ENCODE measurements around the gene JADE2. TPM values are rescaled to one million over a fixed set of nuclear protein-coding genes. Genes with fewer than 3 reads are reported as not detected.

JADE2 gene
- total and polyA plus RNA-seq, 4 donors, result 3.9 to 11.4 (median 5.5) TPM

DNA sequence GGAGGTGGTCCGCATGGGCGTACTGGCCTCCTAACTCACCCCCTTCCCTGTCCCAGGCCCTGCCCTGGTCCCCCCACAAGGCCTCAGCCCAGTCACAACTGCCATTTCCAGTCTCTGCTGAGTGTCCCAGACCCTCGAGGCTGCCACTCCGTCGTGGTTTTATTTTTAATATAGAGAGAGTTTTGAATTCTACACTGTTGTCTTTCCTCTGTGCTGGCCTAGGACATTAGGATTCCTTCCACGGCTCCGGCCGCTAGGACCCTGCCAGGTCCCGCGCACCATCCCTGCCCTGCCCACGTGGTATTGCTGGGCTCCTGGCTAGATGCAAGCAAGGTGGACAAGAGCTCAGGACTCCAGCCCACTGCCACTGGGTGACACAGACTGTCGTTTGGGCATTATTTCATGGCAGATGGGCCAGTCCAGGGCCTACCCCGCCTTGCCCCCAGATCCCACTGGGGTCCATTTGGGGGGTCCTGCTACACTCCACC lies 53.9 kb downstream of the JADE2 start (continued):
- TF ChIP-seq, protein P1, sequence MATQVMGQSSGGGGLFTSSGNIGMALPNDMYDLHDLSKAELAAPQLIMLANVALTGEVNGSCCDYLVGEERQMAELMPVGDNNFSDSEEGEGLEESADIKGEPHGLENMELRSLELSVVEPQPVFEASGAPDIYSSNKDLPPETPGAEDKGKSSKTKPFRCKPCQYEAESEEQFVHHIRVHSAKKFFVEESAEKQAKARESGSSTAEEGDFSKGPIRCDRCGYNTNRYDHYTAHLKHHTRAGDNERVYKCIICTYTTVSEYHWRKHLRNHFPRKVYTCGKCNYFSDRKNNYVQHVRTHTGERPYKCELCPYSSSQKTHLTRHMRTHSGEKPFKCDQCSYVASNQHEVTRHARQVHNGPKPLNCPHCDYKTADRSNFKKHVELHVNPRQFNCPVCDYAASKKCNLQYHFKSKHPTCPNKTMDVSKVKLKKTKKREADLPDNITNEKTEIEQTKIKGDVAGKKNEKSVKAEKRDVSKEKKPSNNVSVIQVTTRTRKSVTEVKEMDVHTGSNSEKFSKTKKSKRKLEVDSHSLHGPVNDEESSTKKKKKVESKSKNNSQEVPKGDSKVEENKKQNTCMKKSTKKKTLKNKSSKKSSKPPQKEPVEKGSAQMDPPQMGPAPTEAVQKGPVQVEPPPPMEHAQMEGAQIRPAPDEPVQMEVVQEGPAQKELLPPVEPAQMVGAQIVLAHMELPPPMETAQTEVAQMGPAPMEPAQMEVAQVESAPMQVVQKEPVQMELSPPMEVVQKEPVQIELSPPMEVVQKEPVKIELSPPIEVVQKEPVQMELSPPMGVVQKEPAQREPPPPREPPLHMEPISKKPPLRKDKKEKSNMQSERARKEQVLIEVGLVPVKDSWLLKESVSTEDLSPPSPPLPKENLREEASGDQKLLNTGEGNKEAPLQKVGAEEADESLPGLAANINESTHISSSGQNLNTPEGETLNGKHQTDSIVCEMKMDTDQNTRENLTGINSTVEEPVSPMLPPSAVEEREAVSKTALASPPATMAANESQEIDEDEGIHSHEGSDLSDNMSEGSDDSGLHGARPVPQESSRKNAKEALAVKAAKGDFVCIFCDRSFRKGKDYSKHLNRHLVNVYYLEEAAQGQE (IDR thresholded peaks at IDR 0.05), result no peak
- TF ChIP-seq GABPA (IDR thresholded peaks at IDR 0.05 in 1 of 2, conservative IDR thresholded peaks at IDR 0.05 in 1 of 2) (no peak), HNF4A (conservative IDR thresholded peaks at IDR 0.05) (no peak), NR2F2 (IDR thresholded peaks at IDR 0.05) (no peak), RXRA (IDR thresholded peaks at IDR 0.05) (no peak), HNF4G (IDR thresholded peaks at IDR 0.05) (no peak), EGR1 (IDR thresholded peaks at IDR 0.05; ENCODE audit: low read depth in 2 of 2) (no peak), RAD21 (IDR thresholded peaks at IDR 0.05) (no peak)
- TF ChIP-seq, protein P2, sequence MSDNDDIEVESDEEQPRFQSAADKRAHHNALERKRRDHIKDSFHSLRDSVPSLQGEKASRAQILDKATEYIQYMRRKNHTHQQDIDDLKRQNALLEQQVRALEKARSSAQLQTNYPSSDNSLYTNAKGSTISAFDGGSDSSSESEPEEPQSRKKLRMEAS (IDR thresholded peaks at IDR 0.05), result no peak
- TF ChIP-seq, protein P3, sequence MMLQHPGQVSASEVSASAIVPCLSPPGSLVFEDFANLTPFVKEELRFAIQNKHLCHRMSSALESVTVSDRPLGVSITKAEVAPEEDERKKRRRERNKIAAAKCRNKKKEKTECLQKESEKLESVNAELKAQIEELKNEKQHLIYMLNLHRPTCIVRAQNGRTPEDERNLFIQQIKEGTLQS (IDR thresholded peaks at IDR 0.05), result no peak

DNA sequence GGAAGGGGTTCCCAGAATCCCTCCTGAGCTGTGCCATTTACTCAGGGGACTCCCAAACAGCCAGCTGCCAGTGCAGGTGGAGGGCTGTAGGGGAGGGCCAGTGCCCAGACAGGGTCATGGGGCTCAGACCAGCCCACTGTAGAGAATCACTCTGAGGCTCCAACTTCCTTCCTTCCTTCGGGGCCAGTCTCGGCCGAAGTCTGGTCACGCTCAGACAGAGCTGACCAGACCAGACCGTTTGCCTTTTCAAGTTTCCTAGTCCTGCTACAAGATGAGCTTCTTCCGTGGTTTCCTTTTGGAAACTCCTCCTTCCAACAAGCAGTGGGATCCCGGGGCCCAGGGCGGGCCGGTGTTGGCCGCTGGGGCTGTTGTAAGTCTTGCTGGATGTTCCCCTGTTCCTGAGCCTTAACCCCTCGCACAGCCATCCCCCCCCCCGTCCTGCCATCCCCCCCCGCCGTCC lies 54.6 kb downstream of the JADE2 start:
- DNase-seq (ENCODE audit: low spot score), result no peak

DNA sequence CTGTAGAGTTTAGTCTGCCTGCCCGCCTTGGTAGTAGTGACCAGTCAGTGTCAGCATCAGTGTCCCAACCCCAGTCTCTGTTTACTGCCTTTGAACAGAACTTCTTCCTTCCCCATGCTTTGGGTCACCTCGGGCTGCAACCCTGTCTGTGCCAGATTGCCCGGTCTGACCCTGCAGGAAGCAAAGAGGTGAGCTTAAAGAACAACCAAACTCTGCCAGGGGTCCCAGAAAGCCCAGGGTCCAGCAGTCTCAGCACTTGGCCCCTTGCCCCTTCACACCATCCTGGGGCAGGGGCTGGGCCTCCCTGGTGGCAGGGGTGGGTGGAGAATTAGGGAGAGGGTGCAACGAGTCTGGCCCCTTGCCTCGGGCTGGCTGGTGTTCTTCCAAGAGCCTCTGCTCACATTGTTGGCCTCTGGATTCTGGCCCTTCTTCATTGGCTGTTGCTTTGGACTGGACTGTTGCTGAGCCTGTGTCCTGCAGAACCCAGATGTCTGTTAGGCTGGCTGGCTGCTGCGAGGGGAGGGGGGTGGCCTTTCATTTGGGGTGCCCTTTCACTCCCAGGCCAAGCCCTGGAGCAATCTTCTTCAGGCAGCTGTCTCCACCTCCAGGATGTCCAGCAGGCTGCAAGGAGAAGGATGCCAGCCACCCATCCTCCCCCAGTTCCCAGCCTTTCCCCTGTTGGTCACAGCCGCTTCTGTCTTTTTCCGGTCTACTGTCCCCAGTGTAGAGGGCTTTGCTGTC lies 55.9 kb downstream of the JADE2 start:
- Histone ChIP-seq H3K9me3 (ENCODE audit: control insufficient read depth in 4 of 4, low read length in 3 of 4) (no peaks in the 10 kb centered on the region), H3K36me3 (ENCODE audit: control insufficient read depth in 4 of 4, insufficient read depth in 3 of 4, low read depth in 1 of 4, low read length in 3 of 4) (peaks cover 6 to 13% (median 10%) of the 10 kb centered on the region in 4 donors), H3K4me1 (ENCODE audit: control insufficient read depth in 4 of 4, insufficient read depth in 4 of 4, low read length in 3 of 4) (peaks cover 2 to 29% (median 20%) of the 10 kb centered on the region in 4 donors), H3K4me3 (ENCODE audit: low read depth in 1 of 3, low read length in 3 of 3) (no peak overlapping the region), H3K9ac (ENCODE audit: low read depth in 1 of 2, low read length in 2 of 2) (no peak overlapping the region), H3K27ac (ENCODE audit: low read depth in 1 of 2, low read length in 2 of 2) (peak overlapping the region; percentile 49 to 72), H3K27me3 (ENCODE audit: control insufficient read depth in 4 of 4, insufficient read depth in 4 of 4, low read length in 3 of 4) (no peaks in the 10 kb centered on the region)
- DNase-seq (ENCODE audit: low spot score), result no peak
- TF ChIP-seq FOXA2 (IDR thresholded peaks at IDR 0.05) (no peak), HNF4G (IDR thresholded peaks at IDR 0.05) (no peak), RAD21 (IDR thresholded peaks at IDR 0.05) (peak; percentile 32 to 33), FOXA1 (IDR thresholded peaks at IDR 0.05) (no peak), RXRA (IDR thresholded peaks at IDR 0.05) (peak; percentile 39 to 64), NR2F2 (IDR thresholded peaks at IDR 0.05) (peak; percentile 41), EGR1 (IDR thresholded peaks at IDR 0.05; ENCODE audit: low read depth in 2 of 2) (no peak), JUND (IDR thresholded peaks at IDR 0.05) (no peak)
- TF ChIP-seq, protein P4, sequence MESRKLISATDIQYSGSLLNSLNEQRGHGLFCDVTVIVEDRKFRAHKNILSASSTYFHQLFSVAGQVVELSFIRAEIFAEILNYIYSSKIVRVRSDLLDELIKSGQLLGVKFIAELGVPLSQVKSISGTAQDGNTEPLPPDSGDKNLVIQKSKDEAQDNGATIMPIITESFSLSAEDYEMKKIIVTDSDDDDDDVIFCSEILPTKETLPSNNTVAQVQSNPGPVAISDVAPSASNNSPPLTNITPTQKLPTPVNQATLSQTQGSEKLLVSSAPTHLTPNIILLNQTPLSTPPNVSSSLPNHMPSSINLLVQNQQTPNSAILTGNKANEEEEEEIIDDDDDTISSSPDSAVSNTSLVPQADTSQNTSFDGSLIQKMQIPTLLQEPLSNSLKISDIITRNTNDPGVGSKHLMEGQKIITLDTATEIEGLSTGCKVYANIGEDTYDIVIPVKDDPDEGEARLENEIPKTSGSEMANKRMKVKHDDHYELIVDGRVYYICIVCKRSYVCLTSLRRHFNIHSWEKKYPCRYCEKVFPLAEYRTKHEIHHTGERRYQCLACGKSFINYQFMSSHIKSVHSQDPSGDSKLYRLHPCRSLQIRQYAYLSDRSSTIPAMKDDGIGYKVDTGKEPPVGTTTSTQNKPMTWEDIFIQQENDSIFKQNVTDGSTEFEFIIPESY (IDR thresholded peaks at IDR 0.05), result no peak
- TF ChIP-seq, protein P1 (IDR thresholded peaks at IDR 0.05), result no peak
- TF ChIP-seq, protein P5, sequence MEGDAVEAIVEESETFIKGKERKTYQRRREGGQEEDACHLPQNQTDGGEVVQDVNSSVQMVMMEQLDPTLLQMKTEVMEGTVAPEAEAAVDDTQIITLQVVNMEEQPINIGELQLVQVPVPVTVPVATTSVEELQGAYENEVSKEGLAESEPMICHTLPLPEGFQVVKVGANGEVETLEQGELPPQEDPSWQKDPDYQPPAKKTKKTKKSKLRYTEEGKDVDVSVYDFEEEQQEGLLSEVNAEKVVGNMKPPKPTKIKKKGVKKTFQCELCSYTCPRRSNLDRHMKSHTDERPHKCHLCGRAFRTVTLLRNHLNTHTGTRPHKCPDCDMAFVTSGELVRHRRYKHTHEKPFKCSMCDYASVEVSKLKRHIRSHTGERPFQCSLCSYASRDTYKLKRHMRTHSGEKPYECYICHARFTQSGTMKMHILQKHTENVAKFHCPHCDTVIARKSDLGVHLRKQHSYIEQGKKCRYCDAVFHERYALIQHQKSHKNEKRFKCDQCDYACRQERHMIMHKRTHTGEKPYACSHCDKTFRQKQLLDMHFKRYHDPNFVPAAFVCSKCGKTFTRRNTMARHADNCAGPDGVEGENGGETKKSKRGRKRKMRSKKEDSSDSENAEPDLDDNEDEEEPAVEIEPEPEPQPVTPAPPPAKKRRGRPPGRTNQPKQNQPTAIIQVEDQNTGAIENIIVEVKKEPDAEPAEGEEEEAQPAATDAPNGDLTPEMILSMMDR (IDR thresholded peaks at IDR 0.05; ENCODE audit: low read depth, low read length, missing input control), result no peak
- WGBS, result 28% methylated on average over 8 of the region's 8 CpGs

More for the DNA sequence above, 54.6 kb downstream of the JADE2 start:
- WGBS, result 79% methylated on average over 14 of the region's 14 CpGs
- H3K4me3 ChIP-seq (ENCODE audit: low read depth in 1 of 3, low read length in 3 of 3), result no peak overlapping the region
- H3K36me3 ChIP-seq (ENCODE audit: control insufficient read depth in 4 of 4, insufficient read depth in 3 of 4, low read depth in 1 of 4, low read length in 3 of 4), result peaks cover 6 to 17% (median 12%) of the 10 kb centered on the region in 4 donors
- TF ChIP-seq RAD21 (IDR thresholded peaks at IDR 0.05), result no peak
- H3K9me3 ChIP-seq (ENCODE audit: control insufficient read depth in 4 of 4, low read length in 3 of 4), result no peaks in the 10 kb centered on the region
- H3K27ac ChIP-seq (ENCODE audit: low read depth in 1 of 2, low read length in 2 of 2), result no peak overlapping the region
- H3K27me3 ChIP-seq (ENCODE audit: control insufficient read depth in 4 of 4, insufficient read depth in 4 of 4, low read length in 3 of 4), result no peaks in the 10 kb centered on the region
- peaks cover 2 to 29% (median 20%) of the 10 kb centered on the region in 4 donors for H3K4me1 ChIP-seq (ENCODE audit: control insufficient read depth in 4 of 4, insufficient read depth in 4 of 4, low read length in 3 of 4)
- no peak overlapping the region for H3K9ac ChIP-seq (ENCODE audit: low read depth in 1 of 2, low read length in 2 of 2)

Data from liver (tissue), 9 donors.